GM23338 (cell line): Measurements from ENCODE around the gene ISX. TPM values are rescaled to one million over a fixed set of nuclear protein-coding genes. Genes with fewer than 3 reads are reported as not detected.

ENCODE experiments used
- ATAC-seq: fragments of 200-7000 bp; cut with Tn5 transposase; 3 replicates; pipeline ENCODE4 v1.9.1; 2020
- DNase-seq: peaks from one replicate; pipeline ENCODE4 v3.0.0-alpha.2; 2015; ENCODE audit warnings: low spot score
- H2AFZ ChIP-seq: fragments of 200-600 bp; sonication (generic); 2 replicates; pipeline ENCODE4 v1.8.0; 2016; ENCODE audit warnings: antibody characterized with exemption, mild to moderate bottlenecking, moderate library complexity
- H3F3A ChIP-seq: fragments of 200-600 bp; sonication (generic); replicated peaks from 2 replicates; pipeline ENCODE4 v1.8.0; 2017; ENCODE audit warnings: antibody characterized with exemption, mixed run types, low read depth
- H3K27ac ChIP-seq: fragments of 200-600 bp; sonication (generic); 2 replicates; pipeline ENCODE4 v1.6.1; 2016; ENCODE audit warnings: low read depth
- H3K27me3 ChIP-seq: fragments of 200-600 bp; sonication (generic); 2 replicates; pipeline ENCODE4 v1.8.0; 2016; ENCODE audit warnings: mild to moderate bottlenecking, mixed run types, moderate library complexity; ENCODE audit not compliant: insufficient read depth
- H3K36me3 ChIP-seq: fragments of 200-600 bp; sonication (generic); 2 replicates; pipeline ENCODE4 v1.8.0; 2016; ENCODE audit warnings: mild to moderate bottlenecking; ENCODE audit not compliant: insufficient read depth
- H3K4me1 ChIP-seq: fragments of 200-600 bp; sonication (generic); 2 replicates; pipeline ENCODE4 v1.8.0; 2016; ENCODE audit warnings: mild to moderate bottlenecking, moderate library complexity; ENCODE audit not compliant: insufficient read depth
- H3K4me2 ChIP-seq: fragments of 200-600 bp; sonication (generic); 2 replicates; pipeline ENCODE4 v1.7.1; 2017; ENCODE audit warnings: mixed run types
- H3K4me3 ChIP-seq: fragments of 200-600 bp; sonication (generic); 2 replicates; pipeline ENCODE4 v1.6.1; 2016; ENCODE audit warnings: mixed run types
- H3K79me2 ChIP-seq: fragments of 200-600 bp; sonication (generic); replicated peaks from 2 replicates; pipeline ENCODE4 v1.8.0; 2017; ENCODE audit warnings: mild to moderate bottlenecking; ENCODE audit not compliant: insufficient read depth
- H3K9me2 ChIP-seq: fragments of 200-600 bp; sonication (generic); 2 replicates; pipeline ENCODE4 v1.8.0; 2017; ENCODE audit not compliant: insufficient read depth
- H4K20me1 ChIP-seq: fragments of 200-600 bp; sonication (generic); replicated peaks from 2 replicates; pipeline ENCODE4 v1.8.0; 2017; ENCODE audit warnings: mild to moderate bottlenecking; ENCODE audit not compliant: insufficient read depth
- H3K27ac Mint-ChIP-seq: 2 replicates; pipeline ENCODE4 v1.8.0; 2020; ENCODE audit warnings: inconsistent platforms, mild to moderate bottlenecking, moderate library complexity, mixed read lengths
- H3K27me3 Mint-ChIP-seq: 3 replicates; pipeline ENCODE4 v1.8.0; 2022; ENCODE audit warnings: low read depth, mild to moderate bottlenecking, moderate library complexity, mixed read lengths, inconsistent platforms; ENCODE audit not compliant: insufficient read depth, poor library complexity
- H3K36me3 Mint-ChIP-seq: 3 replicates; pipeline ENCODE4 v1.8.0; 2021; ENCODE audit warnings: low read depth, mild to moderate bottlenecking, inconsistent platforms, moderate library complexity, mixed read lengths
- H3K4me1 Mint-ChIP-seq: 3 replicates; pipeline ENCODE4 v1.8.0; 2020; ENCODE audit warnings: mild to moderate bottlenecking, inconsistent platforms, mixed read lengths
- H3K4me3 Mint-ChIP-seq: 3 replicates; pipeline ENCODE4 v1.8.0; 2021; ENCODE audit warnings: moderate library complexity, mild to moderate bottlenecking, inconsistent platforms, mixed read lengths
- H3K9me3 Mint-ChIP-seq: 3 replicates; pipeline ENCODE4 v1.8.0; 2020; ENCODE audit warnings: moderate library complexity, mild to moderate bottlenecking, inconsistent platforms, mixed read lengths
- EZH2 ChIP-seq: fragments of 200-600 bp; sonication (generic); IDR thresholded peaks from one replicate; pipeline ENCODE4 v1.8.0; 2017; ENCODE audit warnings: antibody characterized with exemption, mild to moderate bottlenecking, low read depth; ENCODE audit not compliant: unreplicated experiment
- EZH2phosphoT487 ChIP-seq: fragments of 200-600 bp; sonication (generic); IDR thresholded peaks from one replicate; pipeline ENCODE4 v1.8.1; 2018; ENCODE audit warnings: antibody characterized with exemption; ENCODE audit not compliant: unreplicated experiment
- JUNB ChIP-seq: IDR thresholded peaks from one replicate; pipeline ENCODE4 v1.6.1; 2016; ENCODE audit warnings: antibody characterized with exemption; ENCODE audit not compliant: unreplicated experiment
- POLR2AphosphoS5 ChIP-seq: IDR thresholded peaks from 2 replicates; pipeline ENCODE4 v1.6.1; 2016; ENCODE audit warnings: antibody characterized with exemption, low read depth
- STAT1 ChIP-seq: IDR thresholded peaks from one replicate; pipeline ENCODE4 v1.6.1; 2016; ENCODE audit warnings: antibody characterized with exemption; ENCODE audit not compliant: unreplicated experiment
- ZNF331 ChIP-seq: fragments of 250-450 bp; sonication (Bioruptor Pico); IDR thresholded peaks from 2 replicates; pipeline ENCODE4 v1.5.0; 2020; ENCODE audit warnings: low read depth, mild to moderate bottlenecking, moderate library complexity
- polyA plus RNA-seq: library from polyadenylated mRNA; unstranded; fragments of >200 nt; fragmentation: Nextera tagmentation; extraction: Ambion mirVana; gene quantifications from 2 replicates; pipeline ENCODE4 v1.2.1, GENCODE V29; 2016
- total RNA-seq: library from RNA; depleted of rRNA; stranded (reverse); fragments of >200 nt; shearing (Covaris generic); gene quantifications from 2 replicates; pipeline ENCODE4 v1.2.3, GENCODE V29; 2014
- TF ChIP-seq, protein P1 (sequence below), 2 experiments: fragments of 200-600 bp in 1 of 2; sonication (generic) in 1 of 2; conservative IDR thresholded peaks; 2 replicates each; pipeline versions ENCODE4 v1.5.1 to v1.6.1; 2016 to 2017; ENCODE audit warnings: antibody characterized with exemption in 2 of 2, low read depth in 2 of 2, mild to moderate bottlenecking in 2 of 2, moderate library complexity in 1 of 2
- TF ChIP-seq, protein P2 (sequence below): fragments of 250-450 bp; sonication (Bioruptor Pico); IDR thresholded peaks from 2 replicates; pipeline ENCODE4 v1.5.0; 2020; ENCODE audit warnings: mild to moderate bottlenecking, moderate library complexity
- TF ChIP-seq, protein P3 (sequence below): IDR thresholded peaks from 2 replicates; pipeline ENCODE4 v1.6.1; 2016; ENCODE audit warnings: antibody characterized with exemption

The ISX gene
- total and polyA plus RNA-seq, 2 experiments from 2014 or later = not detected

DNA sequence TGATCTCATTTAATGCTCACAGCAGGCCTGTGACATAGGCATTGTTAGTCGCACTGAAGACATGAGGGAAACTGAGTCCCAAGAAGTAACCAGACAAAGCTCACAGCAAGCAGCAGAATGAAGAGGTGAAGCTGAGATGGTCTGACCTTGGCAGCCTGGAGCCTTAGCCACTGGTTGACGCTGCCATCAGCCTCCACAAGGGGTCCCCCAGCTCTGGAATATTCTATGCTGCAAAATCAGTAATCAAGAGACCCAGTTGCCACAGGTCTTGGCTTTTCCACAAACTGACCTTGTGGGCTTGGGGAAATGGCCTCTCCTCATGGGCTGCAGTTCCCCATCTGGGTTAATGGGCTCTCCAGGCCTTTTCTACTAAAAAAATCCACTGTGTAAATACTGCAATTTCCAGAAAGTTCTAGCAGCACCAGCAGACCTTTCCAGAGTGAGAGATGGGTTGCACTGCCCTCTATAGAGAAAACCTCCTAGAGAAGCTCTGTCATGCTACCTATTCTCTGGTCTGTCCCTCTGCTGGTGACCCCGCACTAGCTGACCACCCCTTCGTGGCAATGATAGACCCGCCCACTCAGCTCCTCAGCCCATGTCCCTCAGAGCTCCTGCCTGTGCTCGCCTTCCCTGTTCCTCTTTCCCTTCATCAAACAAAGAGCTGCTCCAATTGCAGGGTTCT, 22.6 kb upstream of the ISX start:
- Mint-ChIP-seq H3K27ac (no peak overlapping the region), H3K9me3 (peaks cover 45% of the 10 kb centered on the region), H3K27me3 (peaks cover 11% of the 10 kb centered on the region), H3K4me1 (peaks cover 4% of the 10 kb centered on the region; the same call in 2 of the 3 replicates), H3K36me3 (no peaks in the 10 kb centered on the region), H3K4me3 (no peak overlapping the region)
- ATAC-seq (peak; percentile 61), DNase-seq (peak; percentile 56)
- Histone ChIP-seq H3F3A (no peaks in the 10 kb centered on the region), H3K79me2 (no peaks in the 10 kb centered on the region), H3K4me2 (no peak overlapping the region), H2AFZ (peak overlapping the region; percentile 28; the same call in 1 of the 2 replicates), H4K20me1 (no peaks in the 10 kb centered on the region), H3K4me3 (no peak overlapping the region), H3K4me1 (peaks cover 2% of the 10 kb centered on the region; the same call in 1 of the 2 replicates), H3K36me3 (no peaks in the 10 kb centered on the region; the same call in 1 of the 2 replicates), H3K27me3 (no peaks in the 10 kb centered on the region), H3K27ac (no peak overlapping the region), H3K9me2 (peaks cover 8% of the 10 kb centered on the region; the same call in 1 of the 2 replicates)
- TF ChIP-seq, protein P1, sequence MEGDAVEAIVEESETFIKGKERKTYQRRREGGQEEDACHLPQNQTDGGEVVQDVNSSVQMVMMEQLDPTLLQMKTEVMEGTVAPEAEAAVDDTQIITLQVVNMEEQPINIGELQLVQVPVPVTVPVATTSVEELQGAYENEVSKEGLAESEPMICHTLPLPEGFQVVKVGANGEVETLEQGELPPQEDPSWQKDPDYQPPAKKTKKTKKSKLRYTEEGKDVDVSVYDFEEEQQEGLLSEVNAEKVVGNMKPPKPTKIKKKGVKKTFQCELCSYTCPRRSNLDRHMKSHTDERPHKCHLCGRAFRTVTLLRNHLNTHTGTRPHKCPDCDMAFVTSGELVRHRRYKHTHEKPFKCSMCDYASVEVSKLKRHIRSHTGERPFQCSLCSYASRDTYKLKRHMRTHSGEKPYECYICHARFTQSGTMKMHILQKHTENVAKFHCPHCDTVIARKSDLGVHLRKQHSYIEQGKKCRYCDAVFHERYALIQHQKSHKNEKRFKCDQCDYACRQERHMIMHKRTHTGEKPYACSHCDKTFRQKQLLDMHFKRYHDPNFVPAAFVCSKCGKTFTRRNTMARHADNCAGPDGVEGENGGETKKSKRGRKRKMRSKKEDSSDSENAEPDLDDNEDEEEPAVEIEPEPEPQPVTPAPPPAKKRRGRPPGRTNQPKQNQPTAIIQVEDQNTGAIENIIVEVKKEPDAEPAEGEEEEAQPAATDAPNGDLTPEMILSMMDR (conservative IDR thresholded peaks at IDR 0.05; ENCODE audit: low read depth in 2 of 2) = peak; percentile 52 to 61
- no peak for TF ChIP-seq EZH2

DNA sequence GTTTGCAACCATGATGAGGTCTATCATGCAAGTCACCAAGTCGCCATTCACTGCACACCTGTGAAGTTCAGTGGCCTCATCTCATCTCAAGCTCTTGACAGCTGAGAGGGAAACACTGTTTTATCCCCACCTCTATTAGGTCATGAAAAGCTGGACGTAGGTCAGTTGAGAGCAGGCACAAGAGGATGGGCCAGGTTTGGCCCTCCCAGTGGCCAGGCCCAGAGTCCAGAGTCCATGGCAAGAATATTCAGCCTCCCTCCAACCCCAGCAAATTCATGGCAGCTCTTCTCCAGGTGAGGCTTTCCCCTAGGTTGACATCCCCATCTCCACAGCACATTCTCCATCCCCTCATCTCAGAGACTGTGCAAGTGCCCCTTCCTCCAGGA, 22.0 kb upstream of the ISX start:
- Mint-ChIP-seq H3K4me1 (peaks cover 4% of the 10 kb centered on the region; the same call in 2 of the 3 replicates), H3K4me3 (no peak overlapping the region), H3K36me3 (peaks cover 3% of the 10 kb centered on the region; the same call in 1 of the 3 replicates), H3K27me3 (peaks cover 11% of the 10 kb centered on the region), H3K27ac (no peak overlapping the region), H3K9me3 (peaks cover 47% of the 10 kb centered on the region)
- Histone ChIP-seq H3K4me3 (no peak overlapping the region), H3K27me3 (no peaks in the 10 kb centered on the region), H3K9me2 (peaks cover 8% of the 10 kb centered on the region; the same call in 1 of the 2 replicates), H4K20me1 (no peaks in the 10 kb centered on the region), H3K79me2 (no peaks in the 10 kb centered on the region), H3F3A (no peaks in the 10 kb centered on the region), H3K36me3 (no peaks in the 10 kb centered on the region; the same call in 1 of the 2 replicates), H3K4me1 (peaks cover 2% of the 10 kb centered on the region; the same call in 1 of the 2 replicates), H2AFZ (peak overlapping the region; percentile 28; the same call in 1 of the 2 replicates), H3K4me2 (no peak overlapping the region), H3K27ac (no peak overlapping the region)
- ATAC-seq = no peak
- DNase-seq = no peak
- TF ChIP-seq ZNF331 (CRISPR knock-in tag) (no peak), EZH2phosphoT487 (no peak), EZH2 (no peak), STAT1 (no peak), JUNB (no peak), POLR2AphosphoS5 (no peak)
- TF ChIP-seq, protein P2, sequence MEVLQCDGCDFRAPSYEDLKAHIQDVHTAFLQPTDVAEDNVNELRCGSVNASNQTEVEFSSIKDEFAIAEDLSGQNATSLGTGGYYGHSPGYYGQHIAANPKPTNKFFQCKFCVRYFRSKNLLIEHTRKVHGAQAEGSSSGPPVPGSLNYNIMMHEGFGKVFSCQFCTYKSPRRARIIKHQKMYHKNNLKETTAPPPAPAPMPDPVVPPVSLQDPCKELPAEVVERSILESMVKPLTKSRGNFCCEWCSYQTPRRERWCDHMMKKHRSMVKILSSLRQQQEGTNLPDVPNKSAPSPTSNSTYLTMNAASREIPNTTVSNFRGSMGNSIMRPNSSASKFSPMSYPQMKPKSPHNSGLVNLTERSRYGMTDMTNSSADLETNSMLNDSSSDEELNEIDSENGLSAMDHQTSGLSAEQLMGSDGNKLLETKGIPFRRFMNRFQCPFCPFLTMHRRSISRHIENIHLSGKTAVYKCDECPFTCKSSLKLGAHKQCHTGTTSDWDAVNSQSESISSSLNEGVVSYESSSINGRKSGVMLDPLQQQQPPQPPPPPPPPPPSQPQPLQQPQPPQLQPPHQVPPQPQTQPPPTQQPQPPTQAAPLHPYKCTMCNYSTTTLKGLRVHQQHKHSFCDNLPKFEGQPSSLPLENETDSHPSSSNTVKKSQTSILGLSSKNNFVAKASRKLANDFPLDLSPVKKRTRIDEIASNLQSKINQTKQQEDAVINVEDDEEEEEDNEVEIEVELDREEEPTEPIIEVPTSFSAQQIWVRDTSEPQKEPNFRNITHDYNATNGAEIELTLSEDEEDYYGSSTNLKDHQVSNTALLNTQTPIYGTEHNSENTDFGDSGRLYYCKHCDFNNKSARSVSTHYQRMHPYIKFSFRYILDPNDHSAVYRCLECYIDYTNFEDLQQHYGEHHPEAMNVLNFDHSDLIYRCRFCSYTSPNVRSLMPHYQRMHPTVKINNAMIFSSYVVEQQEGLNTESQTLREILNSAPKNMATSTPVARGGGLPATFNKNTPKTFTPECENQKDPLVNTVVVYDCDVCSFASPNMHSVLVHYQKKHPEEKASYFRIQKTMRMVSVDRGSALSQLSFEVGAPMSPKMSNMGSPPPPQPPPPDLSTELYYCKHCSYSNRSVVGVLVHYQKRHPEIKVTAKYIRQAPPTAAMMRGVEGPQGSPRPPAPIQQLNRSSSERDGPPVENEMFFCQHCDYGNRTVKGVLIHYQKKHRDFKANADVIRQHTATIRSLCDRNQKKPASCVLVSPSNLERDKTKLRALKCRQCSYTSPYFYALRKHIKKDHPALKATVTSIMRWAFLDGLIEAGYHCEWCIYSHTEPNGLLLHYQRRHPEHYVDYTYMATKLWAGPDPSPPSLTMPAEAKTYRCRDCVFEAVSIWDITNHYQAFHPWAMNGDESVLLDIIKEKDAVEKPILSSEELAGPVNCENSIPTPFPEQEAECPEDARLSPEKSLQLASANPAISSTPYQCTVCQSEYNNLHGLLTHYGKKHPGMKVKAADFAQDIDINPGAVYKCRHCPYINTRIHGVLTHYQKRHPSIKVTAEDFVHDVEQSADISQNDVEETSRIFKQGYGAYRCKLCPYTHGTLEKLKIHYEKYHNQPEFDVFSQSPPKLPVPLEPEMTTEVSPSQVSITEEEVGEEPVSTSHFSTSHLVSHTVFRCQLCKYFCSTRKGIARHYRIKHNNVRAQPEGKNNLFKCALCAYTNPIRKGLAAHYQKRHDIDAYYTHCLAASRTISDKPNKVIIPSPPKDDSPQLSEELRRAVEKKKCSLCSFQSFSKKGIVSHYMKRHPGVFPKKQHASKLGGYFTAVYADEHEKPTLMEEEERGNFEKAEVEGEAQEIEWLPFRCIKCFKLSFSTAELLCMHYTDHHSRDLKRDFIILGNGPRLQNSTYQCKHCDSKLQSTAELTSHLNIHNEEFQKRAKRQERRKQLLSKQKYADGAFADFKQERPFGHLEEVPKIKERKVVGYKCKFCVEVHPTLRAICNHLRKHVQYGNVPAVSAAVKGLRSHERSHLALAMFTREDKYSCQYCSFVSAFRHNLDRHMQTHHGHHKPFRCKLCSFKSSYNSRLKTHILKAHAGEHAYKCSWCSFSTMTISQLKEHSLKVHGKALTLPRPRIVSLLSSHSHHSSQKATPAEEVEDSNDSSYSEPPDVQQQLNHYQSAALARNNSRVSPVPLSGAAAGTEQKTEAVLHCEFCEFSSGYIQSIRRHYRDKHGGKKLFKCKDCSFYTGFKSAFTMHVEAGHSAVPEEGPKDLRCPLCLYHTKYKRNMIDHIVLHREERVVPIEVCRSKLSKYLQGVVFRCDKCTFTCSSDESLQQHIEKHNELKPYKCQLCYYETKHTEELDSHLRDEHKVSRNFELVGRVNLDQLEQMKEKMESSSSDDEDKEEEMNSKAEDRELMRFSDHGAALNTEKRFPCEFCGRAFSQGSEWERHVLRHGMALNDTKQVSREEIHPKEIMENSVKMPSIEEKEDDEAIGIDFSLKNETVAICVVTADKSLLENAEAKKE (CRISPR knock-in tag) = no peak
- TF ChIP-seq, protein P3, sequence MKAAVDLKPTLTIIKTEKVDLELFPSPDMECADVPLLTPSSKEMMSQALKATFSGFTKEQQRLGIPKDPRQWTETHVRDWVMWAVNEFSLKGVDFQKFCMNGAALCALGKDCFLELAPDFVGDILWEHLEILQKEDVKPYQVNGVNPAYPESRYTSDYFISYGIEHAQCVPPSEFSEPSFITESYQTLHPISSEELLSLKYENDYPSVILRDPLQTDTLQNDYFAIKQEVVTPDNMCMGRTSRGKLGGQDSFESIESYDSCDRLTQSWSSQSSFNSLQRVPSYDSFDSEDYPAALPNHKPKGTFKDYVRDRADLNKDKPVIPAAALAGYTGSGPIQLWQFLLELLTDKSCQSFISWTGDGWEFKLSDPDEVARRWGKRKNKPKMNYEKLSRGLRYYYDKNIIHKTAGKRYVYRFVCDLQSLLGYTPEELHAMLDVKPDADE = no peak
- TF ChIP-seq, protein P1 (conservative IDR thresholded peaks at IDR 0.05; ENCODE audit: low read depth in 2 of 2) = no peak
